WTC11 (cell line): ENCODE results near the gene ADAT1. TPM values are rescaled to one million over a fixed set of nuclear protein-coding genes. Genes with fewer than 3 reads are reported as not detected.

Source experiments
- ATAC-seq: fragments of 200-7000 bp; cut with Tn5 transposase; 2 replicates; pipeline ENCODE4 v1.10.0; 2021; ENCODE audit warnings: mild to moderate bottlenecking, moderate library complexity
- CTCF ChIA-PET: fragments of 300-600 bp; sonication (Branson Sonifier 250); formaldehyde crosslinking; loops from one replicate; lab custom pipeline; 2021; ENCODE audit warnings: antibody characterized with exemption; lab: Charles Lee
- POLR2A ChIA-PET: fragments of 350-600 bp; sonication (Branson Sonifier 250); formaldehyde crosslinking; loops from one replicate; lab custom pipeline; 2021; ENCODE audit warnings: antibody characterized with exemption; lab: Charles Lee
- DNase-seq: peaks from one replicate; pipeline ENCODE4 v3.0.0; 2021; ENCODE audit warnings: low spot score
- H3K27ac Mint-ChIP-seq: 2 replicates; pipeline ENCODE4 v1.8.0; 2021; ENCODE audit warnings: mixed read lengths
- H3K27me3 Mint-ChIP-seq: 2 replicates; pipeline ENCODE4 v1.8.0; 2021; ENCODE audit warnings: low read depth, mild to moderate bottlenecking, moderate library complexity, mixed read lengths
- H3K36me3 Mint-ChIP-seq: 2 replicates; pipeline ENCODE4 v1.8.0; 2021; ENCODE audit warnings: mixed read lengths
- H3K4me1 Mint-ChIP-seq: 2 replicates; pipeline ENCODE4 v1.8.0; 2022; ENCODE audit warnings: mixed read lengths
- H3K4me3 Mint-ChIP-seq: 2 replicates; pipeline ENCODE4 v1.8.0; 2021; ENCODE audit warnings: mild to moderate bottlenecking, moderate library complexity, mixed read lengths
- H3K9me3 Mint-ChIP-seq: 2 replicates; pipeline ENCODE4 v1.8.0; 2021; ENCODE audit warnings: mixed read lengths
- AR ChIP-seq: fragments of 250-450 bp; sonication (Bioruptor Pico); IDR thresholded peaks from 2 replicates; pipeline ENCODE4 v1.9.0; 2021; ENCODE audit warnings: mild to moderate bottlenecking
- ATF3 ChIP-seq: sonication (generic); formaldehyde crosslinking; conservative IDR thresholded peaks from 2 replicates; pipeline ENCODE4 v1.8.1; 2022; ENCODE audit warnings: mild to moderate bottlenecking, missing genetic modification reagents
- ATF6 ChIP-seq: sonication (generic); formaldehyde crosslinking; IDR thresholded peaks from 2 replicates; pipeline ENCODE4 v1.8.1; 2023; ENCODE audit warnings: mild to moderate bottlenecking, missing genetic modification reagents
- ERG ChIP-seq: fragments of 250-450 bp; sonication (Bioruptor Pico); IDR thresholded peaks from 2 replicates; pipeline ENCODE4 v1.8.0; 2021; ENCODE audit warnings: mild to moderate bottlenecking
- FOXP4 ChIP-seq: sonication (generic); formaldehyde crosslinking; IDR thresholded peaks from 2 replicates; pipeline ENCODE4 v1.8.0; 2022; ENCODE audit warnings: mild to moderate bottlenecking, missing genetic modification reagents
- HMGA2 ChIP-seq: fragments of 250-450 bp; sonication (Bioruptor Pico); IDR thresholded peaks from 2 replicates; pipeline ENCODE4 v1.4.0; 2021; ENCODE audit warnings: mild to moderate bottlenecking, moderate library complexity
- MYBL2 ChIP-seq: sonication (generic); formaldehyde crosslinking; IDR thresholded peaks from 2 replicates; pipeline ENCODE4 v1.8.1; 2023; ENCODE audit warnings: mild to moderate bottlenecking, moderate library complexity, missing genetic modification reagents
- NR1H2 ChIP-seq: sonication (generic); formaldehyde crosslinking; IDR thresholded peaks from 2 replicates; pipeline ENCODE4 v1.9.0; 2021; ENCODE audit warnings: mild to moderate bottlenecking, moderate library complexity, missing genetic modification reagents
- NR2C2 ChIP-seq: sonication (generic); formaldehyde crosslinking; IDR thresholded peaks from 2 replicates; pipeline ENCODE4 v1.8.0; 2022; ENCODE audit warnings: mild to moderate bottlenecking, missing genetic modification reagents
- PREB ChIP-seq: sonication (generic); formaldehyde crosslinking; IDR thresholded peaks from 2 replicates; pipeline ENCODE4 v1.8.1; 2022; ENCODE audit warnings: mild to moderate bottlenecking, missing genetic modification reagents, moderate library complexity, borderline replicate concordance
- PRRX2 ChIP-seq: fragments of 250-450 bp; sonication (Bioruptor Pico); IDR thresholded peaks from 2 replicates; pipeline ENCODE4 v1.8.0; 2021; ENCODE audit warnings: mild to moderate bottlenecking
- RORB ChIP-seq: fragments of 250-450 bp; sonication (Bioruptor Pico); IDR thresholded peaks from 2 replicates; pipeline ENCODE4 v1.9.0; 2021; ENCODE audit warnings: mild to moderate bottlenecking
- TEAD1 ChIP-seq: sonication (generic); formaldehyde crosslinking; IDR thresholded peaks from 2 replicates; pipeline ENCODE4 v1.8.0; 2022; ENCODE audit warnings: mild to moderate bottlenecking, missing genetic modification reagents
- USF1 ChIP-seq: sonication (generic); formaldehyde crosslinking; IDR thresholded peaks from 2 replicates; pipeline ENCODE4 v1.8.0; 2022; ENCODE audit warnings: mild to moderate bottlenecking, missing genetic modification reagents
- ZNF138 ChIP-seq: sonication (generic); formaldehyde crosslinking; conservative IDR thresholded peaks from 2 replicates; pipeline ENCODE4 v1.8.1; 2022; ENCODE audit warnings: mild to moderate bottlenecking, moderate library complexity, missing genetic modification reagents
- ZNF317 ChIP-seq: sonication (generic); formaldehyde crosslinking; IDR thresholded peaks from 2 replicates; pipeline ENCODE4 v1.8.1; 2023; ENCODE audit warnings: low read depth, mild to moderate bottlenecking, moderate library complexity, missing genetic modification reagents, borderline replicate concordance
- ZNF423 ChIP-seq: fragments of 250-450 bp; sonication (Bioruptor Pico); IDR thresholded peaks from 2 replicates; pipeline ENCODE4 v2.1.2; 2022; ENCODE audit warnings: mild to moderate bottlenecking, moderate library complexity
- ZNF671 ChIP-seq: fragments of 250-450 bp; sonication (Bioruptor Pico); IDR thresholded peaks from 2 replicates; pipeline ENCODE4 v1.8.0; 2021; ENCODE audit warnings: mild to moderate bottlenecking
- total RNA-seq: library from RNA; stranded (reverse); gene quantifications from 3 replicates; pipeline ENCODE4 v1.2.3, GENCODE V29; 2021

ADAT1 gene
- total RNA-seq, 1 experiment from 2014 or later = 46.0 TPM

- DNase-seq (no peak), ATAC-seq (peak; percentile 5; the same call in 1 of the 2 replicates)
- Mint-ChIP-seq H3K4me3 (peak overlapping the region; percentile 100), H3K27ac (peak overlapping the region; percentile 97), H3K27me3 (no peaks in the 10 kb centered on the region), H3K36me3 (peaks cover 16% of the 10 kb centered on the region; the same call in 1 of the 2 replicates), H3K9me3 (no peaks in the 10 kb centered on the region), H3K4me1 (peaks cover 35% of the 10 kb centered on the region)
- TF ChIP-seq USF1 (CRISPR knock-in tag) (no peak), ERG (CRISPR knock-in tag) (no peak), ZNF671 (CRISPR knock-in tag) (no peak), ATF3 (CRISPR knock-in tag) (no peak), PRRX2 (CRISPR knock-in tag) (no peak), FOXP4 (no peak), NR1H2 (CRISPR knock-in tag) (no peak), ZNF138 (CRISPR knock-in tag) (no peak), MYBL2 (no peak), AR (CRISPR knock-in tag) (no peak), RORB (CRISPR knock-in tag) (no peak)
- CTCF ChIA-PET = interaction anchor here (1.1 to 3.5 kb wide), 7 partner anchors 15 to 93 kb away, joined by 3 to 20 read pairs (median 7); partner anchors contain the start of genes ADAT1 and CHST6
- POLR2A ChIA-PET = interaction anchor here (1.0 to 1.7 kb wide), 2 partner anchors 48 to 71 kb away, joined by 4 to 5 read pairs; partner anchors contain the start of gene CHST6
Measured at GRCh38 chr16:75565640-75566039, 57.4 kb downstream of the ADAT1 start.

- Mint-ChIP-seq H3K9me3 (peaks cover 3% of the 10 kb centered on the region; the same call in 1 of the 2 replicates), H3K27me3 (peaks cover 3% of the 10 kb centered on the region; the same call in 1 of the 2 replicates), H3K27ac (peak overlapping the region; percentile 71), H3K4me3 (peak overlapping the region; percentile 1; the same call in 1 of the 2 replicates), H3K36me3 (no peaks in the 10 kb centered on the region), H3K4me1 (peaks cover 42% of the 10 kb centered on the region)
- DNase-seq (no peak), ATAC-seq (no peak; the same call in 1 of the 2 replicates)
- CTCF ChIA-PET = interaction anchor here (0.8 to 2.1 kb wide), 3 partner anchors 9 to 95 kb away, joined by 3 to 9 read pairs (median 5); partner anchors contain the start of gene TMEM170A
- POLR2A ChIA-PET = interaction anchor here (0.6 kb wide), 1 partner anchor 134 kb away, joined by 8 read pairs; no protein-coding TSS in a partner anchor
- TF ChIP-seq NR2C2 (CRISPR knock-in tag) = no peak
- no peak for TF ChIP-seq MYBL2
- no peak for TF ChIP-seq ZNF423
- TF ChIP-seq NR1H2 (CRISPR knock-in tag) = no peak
- TF ChIP-seq PREB (CRISPR knock-in tag) = no peak
- TF ChIP-seq HMGA2 (CRISPR knock-in tag) = no peak
- no peak for TF ChIP-seq ATF6 (CRISPR knock-in tag)
- TF ChIP-seq ZNF317 (CRISPR knock-in tag) = no peak
- no peak for TF ChIP-seq TEAD1
Measured at GRCh38 chr16:75559564-75560372, 63.3 kb downstream of the ADAT1 start.
